MM.1S (cell line): ENCODE data around the gene CAPN11.

Source experiments
- DNase-seq: peaks from one replicate; pipeline ENCODE4 v3.0.0-alpha.2; 2015
- H2AFZ ChIP-seq: fragments of 300-600 bp; sonication (generic); 2 replicates; pipeline ENCODE4 v1.6.0; 2016; ENCODE audit warnings: antibody characterized with exemption, low read length
- H3F3A ChIP-seq: fragments of 300-600 bp; sonication (generic); 2 replicates; pipeline ENCODE4 v1.6.1; 2016; ENCODE audit warnings: mild to moderate bottlenecking, antibody characterized with exemption, low read length, moderate library complexity, mixed read lengths; ENCODE audit not compliant: insufficient read depth
- H3K27ac ChIP-seq: fragments of 300-600 bp; sonication (generic); 2 replicates; pipeline ENCODE4 v1.5.1; 2016; ENCODE audit warnings: mild to moderate bottlenecking, low read length
- H3K27me3 ChIP-seq: fragments of 300-600 bp; sonication (generic); replicated peaks from 2 replicates; pipeline ENCODE4 v1.6.0; 2016; ENCODE audit warnings: low read length; ENCODE audit not compliant: insufficient read depth
- H3K36me3 ChIP-seq: fragments of 300-600 bp; sonication (generic); replicated peaks from 2 replicates; pipeline ENCODE4 v1.6.1; 2016; ENCODE audit warnings: mild to moderate bottlenecking, low read length, mixed read lengths; ENCODE audit not compliant: insufficient read depth
- H3K4me1 ChIP-seq: fragments of 300-600 bp; sonication (generic); 2 replicates; pipeline ENCODE4 v1.6.1; 2016; ENCODE audit warnings: low read length, mixed read lengths
- H3K4me2 ChIP-seq: fragments of 300-600 bp; sonication (generic); 2 replicates; pipeline ENCODE4 v1.6.0; 2016; ENCODE audit warnings: low read depth, low read length
- H3K4me3 ChIP-seq: fragments of 300-600 bp; sonication (generic); 2 replicates; pipeline ENCODE4 v1.5.1; 2016; ENCODE audit warnings: low read length, mixed read lengths
- H3K79me2 ChIP-seq: fragments of 300-600 bp; sonication (generic); 2 replicates; pipeline ENCODE4 v1.6.1; 2016; ENCODE audit warnings: mixed run types, low read length, mixed read lengths
- H3K9ac ChIP-seq: fragments of 300-600 bp; sonication (generic); 2 replicates; pipeline ENCODE4 v1.6.1; 2016; ENCODE audit warnings: low read length, mixed read lengths
- H3K9me2 ChIP-seq: fragments of 300-600 bp; sonication (generic); replicated peaks from 2 replicates; pipeline ENCODE4 v1.6.1; 2016; ENCODE audit warnings: mild to moderate bottlenecking, low read length, mixed read lengths; ENCODE audit not compliant: insufficient read depth
- H3K9me3 ChIP-seq: fragments of 300-600 bp; sonication (generic); replicated peaks from 2 replicates; pipeline ENCODE4 v1.6.1; 2016; ENCODE audit warnings: mild to moderate bottlenecking, low read length, mixed read lengths; ENCODE audit not compliant: insufficient read depth
- H4K20me1 ChIP-seq: fragments of 300-600 bp; sonication (generic); 2 replicates; pipeline ENCODE4 v1.6.1; 2016; ENCODE audit warnings: mild to moderate bottlenecking, low read length, moderate library complexity, mixed read lengths; ENCODE audit not compliant: insufficient read depth
- EZH2 ChIP-seq: fragments of 300-600 bp; sonication (generic); optimal IDR thresholded peaks from 2 replicates; pipeline ENCODE3; 2017; ENCODE audit warnings: low read depth, mild to moderate bottlenecking, antibody characterized with exemption, low read length, mixed read lengths
- EZH2phosphoT487 ChIP-seq: fragments of 300-600 bp; sonication (generic); IDR thresholded peaks from 2 replicates; pipeline ENCODE4 v1.6.1; 2018; ENCODE audit warnings: antibody characterized with exemption, low read length
- TF ChIP-seq, protein P1 (sequence below): fragments of 300-600 bp; sonication (generic); IDR thresholded peaks from 2 replicates; pipeline ENCODE4 v1.5.1; 2016; ENCODE audit warnings: antibody characterized with exemption, low read length, mixed read lengths

The CAPN11 gene

GRCh38 chr6:44211284-44211683, 52.7 kb downstream of the CAPN11 start:
- no peak for DNase-seq
- Histone ChIP-seq H2AFZ (no peak overlapping the region), H3K4me3 (no peak overlapping the region), H3K9ac (no peak overlapping the region), H3K4me2 (no peak overlapping the region), H3K36me3 (no peaks in the 10 kb centered on the region), H3K9me2 (no peaks in the 10 kb centered on the region), H3K4me1 (no peaks in the 10 kb centered on the region), H3K27ac (no peak overlapping the region), H4K20me1 (no peaks in the 10 kb centered on the region), H3K27me3 (no peaks in the 10 kb centered on the region), H3K79me2 (no peaks in the 10 kb centered on the region), H3F3A (no peaks in the 10 kb centered on the region), H3K9me3 (no peaks in the 10 kb centered on the region)
- TF ChIP-seq EZH2 (no peak), EZH2phosphoT487 (no peak)
- TF ChIP-seq, protein P1, sequence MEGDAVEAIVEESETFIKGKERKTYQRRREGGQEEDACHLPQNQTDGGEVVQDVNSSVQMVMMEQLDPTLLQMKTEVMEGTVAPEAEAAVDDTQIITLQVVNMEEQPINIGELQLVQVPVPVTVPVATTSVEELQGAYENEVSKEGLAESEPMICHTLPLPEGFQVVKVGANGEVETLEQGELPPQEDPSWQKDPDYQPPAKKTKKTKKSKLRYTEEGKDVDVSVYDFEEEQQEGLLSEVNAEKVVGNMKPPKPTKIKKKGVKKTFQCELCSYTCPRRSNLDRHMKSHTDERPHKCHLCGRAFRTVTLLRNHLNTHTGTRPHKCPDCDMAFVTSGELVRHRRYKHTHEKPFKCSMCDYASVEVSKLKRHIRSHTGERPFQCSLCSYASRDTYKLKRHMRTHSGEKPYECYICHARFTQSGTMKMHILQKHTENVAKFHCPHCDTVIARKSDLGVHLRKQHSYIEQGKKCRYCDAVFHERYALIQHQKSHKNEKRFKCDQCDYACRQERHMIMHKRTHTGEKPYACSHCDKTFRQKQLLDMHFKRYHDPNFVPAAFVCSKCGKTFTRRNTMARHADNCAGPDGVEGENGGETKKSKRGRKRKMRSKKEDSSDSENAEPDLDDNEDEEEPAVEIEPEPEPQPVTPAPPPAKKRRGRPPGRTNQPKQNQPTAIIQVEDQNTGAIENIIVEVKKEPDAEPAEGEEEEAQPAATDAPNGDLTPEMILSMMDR = no peak

DNA sequence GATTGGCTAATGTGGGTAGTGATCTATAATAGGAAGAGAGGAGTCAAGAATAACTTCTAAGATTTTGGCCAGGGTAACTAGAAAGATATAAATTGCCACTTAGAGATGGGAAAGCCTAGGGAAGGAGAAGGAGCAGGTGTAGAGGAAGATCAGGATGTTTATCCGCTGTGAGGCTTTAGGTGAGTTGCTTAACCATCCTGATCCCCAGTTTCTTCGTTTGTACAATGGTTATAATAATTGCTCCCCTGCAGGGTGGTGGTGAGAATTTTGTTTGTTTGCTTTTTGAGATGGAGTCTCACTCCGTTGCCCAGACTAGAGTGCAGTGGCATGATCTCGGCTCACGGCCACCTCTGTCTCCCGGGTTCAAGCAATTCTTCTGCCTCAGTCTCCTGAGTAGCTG, 55.7 kb downstream of the CAPN11 start:
- TF ChIP-seq, protein P1 = no peak
- TF ChIP-seq EZH2phosphoT487 (no peak), EZH2 (no peak)
- Histone ChIP-seq H3K79me2 (no peaks in the 10 kb centered on the region), H3K27me3 (no peaks in the 10 kb centered on the region), H3K4me1 (peaks cover 11% of the 10 kb centered on the region), H3F3A (0 out of 2 replicates have a peak, but pooled peaks cover 8% of the 10 kb centered on the region), H3K4me2 (no peak overlapping the region), H3K4me3 (no peak overlapping the region), H3K36me3 (no peaks in the 10 kb centered on the region), H3K9me2 (no peaks in the 10 kb centered on the region), H3K27ac (no peak overlapping the region), H4K20me1 (no peaks in the 10 kb centered on the region), H3K9me3 (no peaks in the 10 kb centered on the region), H2AFZ (no peak overlapping the region), H3K9ac (no peak overlapping the region)
- DNase-seq = no peak

- no peak for DNase-seq
- Histone ChIP-seq H3K27ac (no peak within 1 kb of the TSS), H3K9me2 (no peaks in the 10 kb centered on the region), H2AFZ (no peak within 1 kb of the TSS), H3K79me2 (no peaks in the 10 kb centered on the region), H3K4me1 (peaks cover 21% of the 10 kb centered on the region), H3K4me3 (no peak within 1 kb of the TSS), H3K4me2 (no peak within 1 kb of the TSS), H3K27me3 (no peaks in the 10 kb centered on the region), H3K9me3 (no peaks in the 10 kb centered on the region), H3F3A (peaks cover 23% of the 10 kb centered on the region), H3K9ac (no peak within 1 kb of the TSS), H3K36me3 (no peaks in the 10 kb centered on the region), H4K20me1 (no peaks in the 10 kb centered on the region)
- TF ChIP-seq EZH2 = no peak
These were observed 58.2 kb downstream of the CAPN11 start, which contains the start of gene MYMX for GRCh38 chr6:44216677-44217331. Gene MYMX (plus strand): TSS chr6:44216926. CDS start chr6:44217472, 546 bp downstream.

- H3K36me3 ChIP-seq = no peaks in the 10 kb centered on the region
- TF ChIP-seq EZH2 = no peak
- TF ChIP-seq, protein P1 = no peak
- no peak for TF ChIP-seq EZH2phosphoT487
- H3K27me3 ChIP-seq = no peaks in the 10 kb centered on the region
- H3F3A ChIP-seq = peaks cover 24% of the 10 kb centered on the region
- no peaks in the 10 kb centered on the region for H3K9me2 ChIP-seq
- H3K79me2 ChIP-seq = 0 out of 2 replicates have a peak, but pooled peaks cover under 1% of the 10 kb centered on the region
- H3K27ac ChIP-seq = no peak overlapping the region; the same call in 1 of the 2 replicates
- H2AFZ ChIP-seq = no peak overlapping the region
- DNase-seq = no peak
- no peak overlapping the region for H3K4me3 ChIP-seq
- no peaks in the 10 kb centered on the region for H3K9me3 ChIP-seq
- H3K4me2 ChIP-seq = peak overlapping the region; percentile 97; the same call in 1 of the 2 replicates
- H4K20me1 ChIP-seq = no peaks in the 10 kb centered on the region
- H3K9ac ChIP-seq = no peak overlapping the region
- H3K4me1 ChIP-seq = peaks cover 23% of the 10 kb centered on the region
These were observed 58.9 kb downstream of the CAPN11 start for GRCh38 chr6:44217332-44218143.
